H1 (cell line): ENCODE results near the gene TPP1. TPM values are rescaled to one million over a fixed set of nuclear protein-coding genes. Genes with fewer than 3 reads are reported as not detected.

ENCODE experiments used
- EP300 ChIP-seq, 2 experiments: IDR thresholded peaks; 1 replicate in 1 of 2; 2 replicates in 1 of 2; pipeline ENCODE4 v1.6.1; 2011 to 2012; ENCODE audit warnings: low read depth in 2 of 2, low read length in 2 of 2, mild to moderate bottlenecking in 2 of 2, borderline replicate concordance in 1 of 2, inconsistent platforms in 1 of 2, moderate library complexity in 1 of 2
- POU5F1 ChIP-seq: IDR thresholded peaks from 2 replicates; pipeline ENCODE4 v1.6.1; 2011; ENCODE audit warnings: low read depth, mild to moderate bottlenecking, low read length, moderate library complexity
- TEAD4 ChIP-seq: IDR thresholded peaks from 2 replicates; pipeline ENCODE4 v1.6.1; 2012; ENCODE audit warnings: low read depth, low read length, inconsistent platforms, mixed read lengths
- polyA plus RNA-seq, 7 experiments: library from polyadenylated mRNA; depleted of rRNA in 3 of 7; stranded (reverse) in 5 of 7; unstranded in 2 of 7; fragments of >200 nt in 5 of 7; fragments of 200-250 nt in 2 of 7; gene quantifications; 1 replicate in 5 of 7; 2 replicates in 1 of 7; 4 replicates in 1 of 7; pipeline versions ENCODE4 v1.2.1 to v1.2.3, GENCODE V29; 2011 to 2013; ENCODE audit warnings: missing spikeins in 2 of 7, mixed read lengths in 2 of 7
- total RNA-seq: library from RNA; stranded (reverse); fragmentation: NEBNext Ultra II Directional; extraction: Animal tissue kit (Norgen Biotek cat#: 25700); gene quantifications from 2 replicates; pipeline ENCODE4 v1.2.1, GENCODE V29; 2021

The TPP1 gene
- total and polyA plus RNA-seq, 2 of the 8 experiments (the other 6 are each of a cell fraction or from before 2014, with no cell fraction given) = 36.1 to 77.5 TPM

DNA sequence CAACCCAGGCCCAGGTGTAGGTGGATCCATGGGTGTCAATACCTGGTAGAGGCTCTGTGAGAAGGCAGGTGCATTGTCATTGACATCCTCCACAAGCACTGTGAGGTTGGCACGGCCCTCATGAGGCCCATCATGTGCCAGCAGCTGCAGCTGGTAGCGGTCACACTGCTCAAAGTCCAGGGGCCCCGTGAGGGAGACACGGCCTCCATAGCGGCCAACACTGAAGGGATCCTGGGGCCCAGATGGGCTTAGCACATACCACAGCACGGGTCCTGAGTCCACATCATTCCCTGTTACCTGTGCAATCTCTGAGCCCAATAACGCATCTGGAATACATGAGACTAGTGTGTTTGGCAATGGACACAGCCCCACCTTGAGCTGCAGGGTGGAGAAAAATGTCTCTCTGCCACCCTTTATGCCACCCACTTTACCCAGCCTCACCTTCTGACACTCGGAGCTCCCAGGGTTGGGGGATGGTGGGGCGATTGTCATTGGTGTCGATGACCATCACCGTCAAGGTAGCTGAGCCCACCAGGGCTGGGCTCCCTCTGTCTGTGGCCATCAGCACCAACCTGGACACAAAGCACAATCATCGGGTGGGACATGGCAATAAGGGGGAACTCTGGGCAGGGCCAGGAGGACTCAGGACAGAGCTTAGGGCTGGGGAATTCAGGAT is 6.1 kb upstream of the TPP1 start (continued):
- TF ChIP-seq POU5F1 (no peak), TEAD4 (no peak), EP300 (IDR thresholded peaks at IDR 0.05; ENCODE audit: borderline replicate concordance in 1 of 2, low read depth in 2 of 2, low read length in 2 of 2) (no peak)
- TF ChIP-seq, all 59 proteins: peak for 0
